Measurements from ENCODE around the gene XG. TPM values are rescaled to one million over a fixed set of nuclear protein-coding genes. Genes with fewer than 3 reads are reported as not detected.

Gene XG
- total RNA-seq, 1 experiment from 2014 or later = 1.0 TPM

- ChIA-PET CTCF (no interaction called here), POLR2A (no interaction called here)
- TF ChIP-seq CREM (CRISPR knock-in tag; IDR thresholded peaks at IDR 0.05) = no peak
- TF ChIP-seq JUN (CRISPR knock-in tag; IDR thresholded peaks at IDR 0.05) = no peak
- no peaks in the 10 kb centered on the region for H3K9me3 Mint-ChIP-seq
- DNase-seq (ENCODE audit: low spot score) = no peak
- peaks cover 9% of the 10 kb centered on the region for H3K4me1 Mint-ChIP-seq
- H3K4me3 Mint-ChIP-seq = no peak overlapping the region
- no peak overlapping the region for H3K27ac Mint-ChIP-seq
- peaks cover 31% of the 10 kb centered on the region for H3K36me3 Mint-ChIP-seq
- no peaks in the 10 kb centered on the region for H3K27me3 Mint-ChIP-seq (ENCODE audit: low read depth)
- ATAC-seq = no peak
Measured at GRCh38 chrX:2854918-2855317, 103.1 kb downstream of the XG start.

- peaks cover 1% of the 10 kb centered on the region for H3K4me1 Mint-ChIP-seq
- TF ChIP-seq ZBTB21 (CRISPR knock-in tag; IDR thresholded peaks at IDR 0.05; ENCODE audit: borderline replicate concordance) = no peak
- ATAC-seq = no peak
- H3K9me3 Mint-ChIP-seq = no peaks in the 10 kb centered on the region
- DNase-seq (ENCODE audit: low spot score) = no peak
- H3K4me3 Mint-ChIP-seq = no peak overlapping the region
- no peak overlapping the region for H3K27ac Mint-ChIP-seq
- peaks cover 37% of the 10 kb centered on the region for H3K36me3 Mint-ChIP-seq
- no peaks in the 10 kb centered on the region for H3K27me3 Mint-ChIP-seq (ENCODE audit: low read depth)
- POLR2A ChIA-PET = no interaction called here
- CTCF ChIA-PET = no interaction called here
Measured at GRCh38 chrX:2855761-2856160, 103.9 kb downstream of the XG start.

- DNase-seq (ENCODE audit: low spot score) (no peak), ATAC-seq (no peak)
- TF ChIP-seq TCF7 (CRISPR knock-in tag; IDR thresholded peaks at IDR 0.05; ENCODE audit: low read depth) = no peak
- TF ChIP-seq ZBTB21 (CRISPR knock-in tag; IDR thresholded peaks at IDR 0.05; ENCODE audit: borderline replicate concordance) = no peak
- TF ChIP-seq FOXP4 (CRISPR knock-in tag; IDR thresholded peaks at IDR 0.05) = no peak
- no peak for TF ChIP-seq CREM (CRISPR knock-in tag; IDR thresholded peaks at IDR 0.05)
- no peak for TF ChIP-seq ZBTB43 (CRISPR knock-in tag; IDR thresholded peaks at IDR 0.05)
- TF ChIP-seq SMAD4 (CRISPR knock-in tag; IDR thresholded peaks at IDR 0.05) = no peak
- TF ChIP-seq AR (CRISPR knock-in tag; IDR thresholded peaks at IDR 0.05) = no peak
- TF ChIP-seq KAT7 (CRISPR knock-in tag; IDR thresholded peaks at IDR 0.05; ENCODE audit: borderline replicate concordance) = no peak
- no peak for TF ChIP-seq ZMAT4 (CRISPR knock-in tag; IDR thresholded peaks at IDR 0.05)
- TF ChIP-seq SOX15 (CRISPR knock-in tag; IDR thresholded peaks at IDR 0.05) = no peak
- no peak for TF ChIP-seq TEAD1 (CRISPR knock-in tag; IDR thresholded peaks at IDR 0.05)
- TF ChIP-seq NFE2L1 (CRISPR knock-in tag; IDR thresholded peaks at IDR 0.05) = no peak
- TF ChIP-seq CTCF (IDR thresholded peaks at IDR 0.05) = no peak
- TF ChIP-seq ATF3 (CRISPR knock-in tag; conservative IDR thresholded peaks at IDR 0.05) = no peak
- TF ChIP-seq ETV6 (CRISPR knock-in tag; IDR thresholded peaks at IDR 0.05) = no peak
- TF ChIP-seq ZNF263 (CRISPR knock-in tag; IDR thresholded peaks at IDR 0.05; ENCODE audit: low read depth) = no peak
- no peak for TF ChIP-seq ATF1 (CRISPR knock-in tag; IDR thresholded peaks at IDR 0.05)
- no peak for TF ChIP-seq HMGXB4 (CRISPR knock-in tag; IDR thresholded peaks at IDR 0.05)
- no peak for TF ChIP-seq NR1H2 (CRISPR knock-in tag; IDR thresholded peaks at IDR 0.05)
- H3K36me3 Mint-ChIP-seq = peaks cover 49% of the 10 kb centered on the region
- no peaks in the 10 kb centered on the region for H3K4me1 Mint-ChIP-seq
- H3K9me3 Mint-ChIP-seq = no peaks in the 10 kb centered on the region
- ChIA-PET POLR2A (no interaction called here), CTCF (no interaction called here)
- no peak overlapping the region for H3K27ac Mint-ChIP-seq
- no peak overlapping the region for H3K4me3 Mint-ChIP-seq
- H3K27me3 Mint-ChIP-seq (ENCODE audit: low read depth) = no peaks in the 10 kb centered on the region
Measured at GRCh38 chrX:2857566-2857965, 105.7 kb downstream of the XG start.
